Stimulated activated CD8-positive, alpha-beta memory T cell treated with anti-CD3 and anti-CD28 coated beads, Interleukin-2, amount 100 ng/mL, for 1 hour (primary cell): Measurements from ENCODE around the gene XPO1.
"Not testable (repeated sequence)": the region's sequence is repeated elsewhere in the genome, so short reads cannot be mapped to it uniquely, and the experiment has no call there.

Experiments used
- DNase-seq, 2 donors: peaks; one replicate each; pipeline ENCODE4 v3.0.0-alpha.2; 2020; ENCODE audit warnings: low read depth in 2 of 2

Gene XPO1

GRCh38 chr2:61469424-61470121 lies 68.6 kb downstream of the XPO1 start:
- DNase-seq: no peak

- DNase-seq: not testable (repeated sequence)
These were observed 69.9 kb downstream of the XPO1 start for GRCh38 chr2:61468231-61468630.

GRCh38 chr2:61465045-61465444 lies 73.1 kb downstream of the XPO1 start:
- no peak for DNase-seq

GRCh38 chr2:61463769-61464475 lies 74.2 kb downstream of the XPO1 start:
- no peak for DNase-seq

GRCh38 chr2:61461404-61461803 lies 76.8 kb downstream of the XPO1 start:
- DNase-seq: no peak

GRCh38 chr2:61460163-61460562 lies 78.0 kb downstream of the XPO1 start:
- DNase-seq: no peak

- DNase-seq: no peak
These were observed 81.3 kb downstream of the XPO1 start for GRCh38 chr2:61456746-61457420.

GRCh38 chr2:61456070-61456745 lies 81.9 kb downstream of the XPO1 start:
- no peak for DNase-seq

GRCh38 chr2:61454972-61455371 lies 83.2 kb downstream of the XPO1 start:
- DNase-seq: not testable (repeated sequence)

- DNase-seq: no peak
These were observed 83.8 kb downstream of the XPO1 start for GRCh38 chr2:61454383-61454782.

GRCh38 chr2:61452392-61452791 lies 85.8 kb downstream of the XPO1 start:
- DNase-seq: no peak

- DNase-seq: no peak
These were observed 87.0 kb downstream of the XPO1 start for GRCh38 chr2:61451178-61451577.

GRCh38 chr2:61450144-61450543 lies 88.0 kb downstream of the XPO1 start:
- DNase-seq: no peak

- no peak for DNase-seq
These were observed 89.9 kb downstream of the XPO1 start for GRCh38 chr2:61448229-61448628.

GRCh38 chr2:61446971-61447370 lies 91.2 kb downstream of the XPO1 start:
- DNase-seq: not testable (repeated sequence)

- no peak for DNase-seq
These were observed 94.7 kb downstream of the XPO1 start for GRCh38 chr2:61443342-61444041.

GRCh38 chr2:61439241-61440002 lies 98.7 kb downstream of the XPO1 start:
- DNase-seq: no peak

- no peak for DNase-seq
These were observed 99.5 kb downstream of the XPO1 start for GRCh38 chr2:61438670-61439069.

GRCh38 chr2:61437170-61437569 lies 101.0 kb downstream of the XPO1 start:
- no peak for DNase-seq

GRCh38 chr2:61436092-61436491 lies 102.1 kb downstream of the XPO1 start:
- DNase-seq: no peak

- DNase-seq: no peak
These were observed 102.9 kb downstream of the XPO1 start for GRCh38 chr2:61435291-61435690.
